Measurements from ENCODE around the gene SLC7A7. TPM values are rescaled to one million over a fixed set of nuclear protein-coding genes. Genes with fewer than 3 reads are reported as not detected.

SLC7A7 gene
- total and polyA plus RNA-seq, 10 of the 15 experiments (the other 5 are each of a cell fraction or from before 2014, with no cell fraction given), result 27.8 to 79.2 (median 50.8) TPM

- TF ChIP-seq ZNF687 (IDR thresholded peaks at IDR 0.05) (peak; percentile 71), ASH2L (IDR thresholded peaks at IDR 0.05; ENCODE audit: borderline replicate concordance, low read depth) (no peak), CREB1 (IDR thresholded peaks at IDR 0.05; ENCODE audit: low read depth) (peak; percentile 69), REST (IDR thresholded peaks at IDR 0.05; ENCODE audit: low read depth, low read length) (no peak), PBX3 (IDR thresholded peaks at IDR 0.05; ENCODE audit: insufficient replicate concordance, low read depth, low read length) (no peak), MYC (IDR thresholded peaks at IDR 0.05; ENCODE audit: insufficient read depth, insufficient read length, insufficient replicate concordance, low read length, severe bottlenecking) (peak; percentile 20), HDAC2 (IDR thresholded peaks at IDR 0.05) (no peak), CBX3 (IDR thresholded peaks at IDR 0.05; ENCODE audit: borderline replicate concordance, low read depth) (no peak), YY1 (IDR thresholded peaks at IDR 0.05; ENCODE audit: low read depth, low read length) (peak; percentile 99), MEF2A (IDR thresholded peaks at IDR 0.05; ENCODE audit: insufficient read depth, low read depth, low read length) (no peak), RUNX3 (IDR thresholded peaks at IDR 0.05; ENCODE audit: low read length) (peak; percentile 89), RFX5 (IDR thresholded peaks at IDR 0.05; ENCODE audit: low read depth, low read length) (no peak), E2F4 (IDR thresholded peaks at IDR 0.05; ENCODE audit: low read depth, low read length) (peak; percentile 79), BACH1 (IDR thresholded peaks at IDR 0.05; ENCODE audit: borderline replicate concordance) (no peak), SMAD1 (IDR thresholded peaks at IDR 0.05; ENCODE audit: low read depth, partially characterized antibody) (no peak), POLR2A (IDR thresholded peaks at IDR 0.05; ENCODE audit: low read depth, low read length) (peak; percentile 92), ZBTB33 (IDR thresholded peaks at IDR 0.05) (no peak), NRF1 (conservative IDR thresholded peaks at IDR 0.05; ENCODE audit: low read depth, low read length) (no peak)
Observed at GRCh38 chr14:22766457-22767322, 48.5 kb downstream of the SLC7A7 start, which contains the start of gene OXA1L (continued).

All from GM12878 (cell line).